Left renal pelvis (tissue), 4 donors: ENCODE measurements around the gene MAPK4. TPM values are rescaled to one million over a fixed set of nuclear protein-coding genes. Genes with fewer than 3 reads are reported as not detected.

ENCODE experiments used
- DNase-seq, 4 donors: peaks; one replicate each; pipeline ENCODE4 v3.0.0-alpha.2; 2013; ENCODE audit warnings: low read depth in 4 of 4, low spot score in 3 of 4
- polyA plus RNA-seq, 4 donors: library from polyadenylated mRNA; unstranded; fragments of 120-200 nt; gene quantifications; one replicate each; pipeline ENCODE4 v1.2.1, GENCODE V29; 2013; ENCODE audit not compliant: insufficient read length in 4 of 4

MAPK4 gene
- polyA plus RNA-seq, 4 donors = 1.7 to 10.1 (median 8.9) TPM

DNA sequence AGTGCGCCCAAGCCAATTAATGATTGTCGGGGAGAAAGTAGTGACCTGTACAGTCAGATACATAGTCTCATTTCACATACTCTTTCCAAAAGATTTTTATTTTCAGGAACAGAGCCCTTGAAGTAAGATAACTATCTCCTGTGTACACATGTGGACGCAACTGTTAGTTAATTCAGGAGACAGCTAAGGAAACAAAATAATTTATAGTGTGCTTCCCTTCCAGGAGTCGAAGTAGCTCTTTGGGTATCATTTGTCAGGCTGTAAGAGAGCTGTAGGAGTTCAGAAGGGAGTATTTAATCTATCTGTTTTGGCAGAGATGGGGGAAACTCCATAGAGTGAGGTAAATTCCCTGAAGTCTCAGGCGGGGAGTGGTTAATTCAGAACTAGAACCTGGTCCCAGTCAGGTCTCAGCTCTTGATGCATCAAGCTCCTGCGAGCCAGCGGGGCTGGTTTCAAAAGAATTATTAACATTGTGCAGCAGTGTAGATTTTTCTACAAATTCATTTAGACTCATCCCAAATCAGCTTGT lies 63.0 kb downstream of the MAPK4 start:
- DNase-seq = no peak

GRCh38 chr18:50623694-50624352 lies 63.9 kb downstream of the MAPK4 start:
- DNase-seq = no peak

DNA sequence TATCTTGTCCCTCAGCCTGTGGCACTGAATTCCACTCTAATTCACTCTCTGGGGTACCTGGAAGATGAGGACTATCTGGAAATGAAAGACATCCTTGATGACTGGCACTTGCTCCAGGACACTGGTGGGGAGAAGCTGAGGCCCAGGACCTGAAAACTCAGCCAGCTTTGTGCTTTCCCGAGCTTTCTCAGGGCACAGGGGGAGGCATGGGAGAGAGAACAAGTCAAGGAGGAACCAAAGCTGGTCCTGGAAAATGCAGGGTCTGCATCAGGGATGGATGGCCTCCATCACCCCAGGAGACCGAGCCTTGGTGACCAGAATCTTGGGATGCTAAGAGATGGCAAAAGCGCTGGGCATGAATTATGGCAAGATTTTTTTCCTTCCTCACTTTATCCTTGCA lies 65.1 kb downstream of the MAPK4 start:
- DNase-seq = no peak

- DNase-seq = no peak
Measured at GRCh38 chr18:50626317-50626716, 66.4 kb downstream of the MAPK4 start.

- DNase-seq = no peak
Measured at GRCh38 chr18:50627594-50628532, 68.0 kb downstream of the MAPK4 start.

DNA sequence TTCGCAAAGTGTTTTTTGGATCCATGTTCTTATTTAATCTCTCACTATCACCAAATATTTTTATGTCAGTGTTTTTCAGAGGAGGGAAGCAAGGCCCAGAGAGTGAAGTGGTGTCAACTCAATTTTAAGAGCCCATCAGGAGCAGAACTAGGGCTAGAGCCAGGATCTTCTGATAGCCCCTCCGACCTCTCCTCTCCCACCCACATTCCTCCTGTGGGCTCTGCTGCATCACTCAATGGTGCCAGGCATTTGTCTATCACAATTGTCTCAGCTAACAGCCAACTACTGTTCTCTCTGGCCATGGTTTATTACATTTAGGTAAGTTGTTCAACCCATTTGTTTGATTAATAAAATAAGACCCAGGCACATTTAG lies 68.6 kb downstream of the MAPK4 start:
- no peak for DNase-seq

GRCh38 chr18:50629148-50629631 lies 69.3 kb downstream of the MAPK4 start:
- peak in 1 of 4 donors; percentile 29 for DNase-seq

DNA sequence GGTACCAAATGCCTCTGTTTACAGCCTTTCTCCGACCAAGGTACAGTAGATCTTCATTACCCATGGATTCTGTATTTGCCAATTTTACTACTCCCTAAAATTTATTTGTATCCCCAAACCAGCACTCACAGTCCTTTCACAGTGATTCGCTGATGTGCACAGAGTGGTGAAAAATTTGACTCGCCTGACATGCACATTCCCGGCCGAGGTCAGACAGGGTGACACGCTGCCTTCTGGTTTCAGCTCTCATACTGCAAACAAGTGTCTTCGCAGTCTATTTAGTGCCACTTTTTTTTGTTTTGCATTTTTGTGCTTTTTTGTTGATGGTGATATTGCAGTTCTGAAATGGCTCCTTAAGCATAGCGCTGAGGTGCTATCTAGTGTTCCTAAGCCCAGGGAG lies 71.0 kb downstream of the MAPK4 start:
- DNase-seq = no peak

DNA sequence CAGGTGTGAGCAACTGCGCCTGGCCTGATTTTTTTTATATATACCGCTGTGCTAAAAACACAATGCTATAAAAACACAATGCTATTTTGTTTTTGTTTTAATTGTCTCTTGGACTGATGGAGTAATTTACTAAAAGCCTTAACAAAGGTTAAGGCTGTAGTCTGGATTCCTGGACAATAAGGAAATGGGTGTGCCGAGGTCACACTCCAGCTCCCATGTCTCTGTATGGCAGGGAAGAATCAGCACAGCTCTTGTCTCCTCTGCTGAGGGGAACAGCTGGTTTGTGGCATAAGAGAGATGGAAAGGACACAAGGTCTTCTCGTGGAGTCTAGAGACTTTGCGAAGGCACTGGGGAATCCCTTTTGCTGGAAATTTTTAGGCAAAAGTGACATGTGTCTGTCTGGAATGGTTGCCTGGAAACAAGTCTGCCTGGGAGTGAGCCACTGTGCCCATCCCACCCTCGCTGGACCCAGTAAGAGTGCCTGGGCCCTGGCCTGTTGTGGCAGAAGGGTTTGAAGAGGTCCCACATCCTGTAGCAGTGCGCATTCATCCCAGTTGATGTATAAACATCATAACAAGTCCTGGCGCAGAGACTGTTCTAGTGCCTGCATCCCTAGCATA lies 73.1 kb downstream of the MAPK4 start:
- no peak for DNase-seq

DNA sequence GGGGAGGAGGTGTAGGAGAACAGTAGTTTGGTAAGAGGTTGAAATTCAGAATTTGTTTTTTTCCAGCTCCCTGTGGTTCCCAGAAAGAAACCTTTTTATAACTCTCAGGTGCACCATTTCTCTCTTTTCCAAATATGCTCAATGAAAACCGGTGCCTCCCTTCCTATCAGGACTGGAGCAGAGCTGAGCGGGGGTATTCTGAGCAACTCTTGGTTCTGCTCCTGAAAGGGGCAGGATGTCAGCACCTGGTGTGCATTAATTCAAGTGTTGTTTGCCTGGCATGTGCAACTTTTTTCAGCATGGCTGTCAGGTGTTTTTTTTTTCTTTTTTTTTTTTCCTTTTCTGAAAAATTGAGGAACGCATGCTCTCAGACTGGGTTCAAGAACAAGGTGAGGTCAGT lies 74.1 kb downstream of the MAPK4 start:
- DNase-seq = no peak

- DNase-seq = no peak
Measured at GRCh38 chr18:50636366-50637057, 76.6 kb downstream of the MAPK4 start.

DNA sequence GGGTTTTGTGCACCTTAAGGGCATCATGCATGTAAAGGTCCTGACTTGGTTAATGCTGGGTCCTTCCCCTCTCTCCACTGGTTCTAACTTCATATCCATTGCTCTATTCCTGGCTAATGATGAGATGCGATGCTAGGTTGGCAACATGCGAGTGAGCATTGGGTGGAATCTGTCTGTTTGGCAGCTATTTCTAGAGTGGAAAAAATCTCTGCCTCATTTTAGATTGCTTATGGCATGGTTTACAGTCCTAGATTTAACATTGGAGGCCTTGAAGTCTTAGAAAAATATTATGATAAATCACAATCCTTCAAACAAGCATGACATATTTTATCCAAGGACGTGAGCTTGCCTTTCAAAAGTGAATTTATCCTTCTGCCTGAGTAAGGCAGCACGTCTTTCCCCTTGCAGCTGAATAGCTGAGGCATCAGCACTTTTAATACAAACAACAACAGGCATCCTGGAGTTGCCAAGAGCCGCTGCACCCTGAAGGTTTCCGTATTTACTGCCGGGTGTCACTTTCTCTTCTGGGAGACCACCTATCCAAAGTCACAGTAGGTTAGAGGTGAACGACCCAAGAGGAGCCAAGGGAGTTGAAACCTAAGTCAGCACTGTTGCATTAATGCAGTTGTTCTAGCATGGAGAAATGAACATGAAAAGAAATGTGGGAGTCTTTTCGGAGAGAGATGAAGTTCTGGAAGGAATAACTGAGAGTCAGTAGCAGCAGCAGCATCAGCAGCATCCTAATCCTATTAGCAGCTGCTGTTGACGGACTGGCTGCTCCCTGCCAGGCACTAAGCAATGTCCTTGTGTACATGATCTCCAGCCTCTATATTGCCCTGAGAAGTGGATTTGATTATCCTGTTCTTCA lies 78.4 kb downstream of the MAPK4 start:
- DNase-seq = no peak

DNA sequence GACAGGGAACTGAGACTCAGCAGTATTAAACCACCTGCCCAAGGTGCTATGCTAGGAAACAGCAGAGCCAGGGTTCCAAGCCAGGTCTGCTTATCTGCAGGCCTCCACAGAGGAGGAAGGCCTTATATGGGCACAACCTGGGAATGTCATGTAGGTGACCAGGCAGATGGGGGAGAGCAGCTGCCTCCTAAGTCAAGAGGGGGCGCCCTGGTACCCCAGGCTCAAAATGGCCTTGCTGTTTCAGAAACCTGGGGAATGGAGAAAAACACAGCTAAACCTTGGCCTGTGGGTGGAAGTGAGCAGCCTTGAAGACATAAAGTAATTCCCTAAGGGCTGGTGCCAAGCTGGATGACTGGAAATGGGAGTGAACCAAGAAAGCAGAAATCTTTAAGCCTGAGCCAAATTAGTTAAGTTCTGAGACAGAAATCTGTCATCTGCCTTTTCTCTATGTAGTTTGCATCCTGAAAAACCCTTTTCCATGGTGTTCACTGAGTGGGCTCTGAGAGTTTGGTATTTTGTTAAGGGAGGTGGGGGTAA lies 79.1 kb downstream of the MAPK4 start:
- DNase-seq = no peak

- no peak for DNase-seq
Measured at GRCh38 chr18:50639711-50640110, 79.8 kb downstream of the MAPK4 start.

GRCh38 chr18:50642439-50642838 lies 82.6 kb downstream of the MAPK4 start:
- no peak for DNase-seq

DNA sequence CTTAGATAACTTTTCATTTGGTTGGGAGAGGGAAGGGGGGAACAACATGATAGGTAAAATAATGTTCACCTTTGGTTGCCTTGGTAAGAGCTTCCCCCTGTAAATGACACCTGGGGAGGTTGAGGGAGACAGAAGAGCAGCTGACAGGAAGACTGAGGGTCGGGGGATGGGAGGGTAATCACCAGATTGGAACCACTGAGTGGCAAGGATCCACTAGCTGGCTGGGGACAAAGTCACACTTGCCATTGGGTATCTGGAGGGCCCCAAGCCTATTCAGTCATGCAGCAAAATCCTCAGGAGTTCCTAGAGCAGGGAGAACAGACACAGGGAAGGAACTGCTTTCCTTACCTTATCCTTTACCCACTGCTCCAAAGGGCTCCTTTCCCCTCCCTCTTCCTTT lies 84.3 kb downstream of the MAPK4 start:
- DNase-seq = no peak

DNA sequence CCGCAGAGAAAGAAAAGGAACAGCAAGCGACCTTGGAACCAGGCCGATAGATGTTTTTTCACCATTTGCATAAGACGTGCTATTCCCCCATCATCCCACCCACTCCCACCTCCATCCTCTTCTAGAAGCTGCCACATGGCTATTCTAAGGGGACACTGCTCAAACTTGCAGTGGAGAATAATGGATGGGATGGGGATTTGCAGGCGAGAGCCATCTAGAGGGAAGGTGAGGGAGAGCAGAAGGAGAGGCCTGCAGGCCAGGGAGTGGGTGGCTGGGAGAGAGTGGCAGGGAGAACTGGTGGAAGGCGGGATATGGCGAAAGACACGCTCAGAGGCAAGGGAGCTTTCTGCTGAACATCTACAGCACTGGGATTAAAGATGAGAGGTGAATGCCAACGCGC lies 84.9 kb downstream of the MAPK4 start:
- DNase-seq = no peak

DNA sequence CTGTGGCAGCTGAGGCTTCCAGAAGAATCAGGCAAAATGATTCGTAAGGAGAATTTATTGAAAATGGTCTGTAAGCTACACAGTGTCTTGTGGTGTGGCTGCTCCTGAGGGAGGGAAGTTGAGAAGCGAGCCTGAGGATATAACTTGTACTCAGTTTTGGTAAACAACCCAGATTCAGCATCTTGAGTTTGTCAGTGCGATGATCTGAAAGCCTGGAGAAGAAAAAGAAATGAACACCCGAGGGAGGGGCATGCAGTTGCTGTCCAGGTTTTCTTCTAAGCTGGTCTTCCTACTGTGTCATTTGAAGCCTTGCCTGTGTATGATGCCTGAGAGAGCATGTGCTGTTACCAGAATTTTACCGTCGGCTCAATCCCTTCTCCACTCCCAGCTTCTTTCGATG lies 87.3 kb downstream of the MAPK4 start:
- no peak for DNase-seq

DNA sequence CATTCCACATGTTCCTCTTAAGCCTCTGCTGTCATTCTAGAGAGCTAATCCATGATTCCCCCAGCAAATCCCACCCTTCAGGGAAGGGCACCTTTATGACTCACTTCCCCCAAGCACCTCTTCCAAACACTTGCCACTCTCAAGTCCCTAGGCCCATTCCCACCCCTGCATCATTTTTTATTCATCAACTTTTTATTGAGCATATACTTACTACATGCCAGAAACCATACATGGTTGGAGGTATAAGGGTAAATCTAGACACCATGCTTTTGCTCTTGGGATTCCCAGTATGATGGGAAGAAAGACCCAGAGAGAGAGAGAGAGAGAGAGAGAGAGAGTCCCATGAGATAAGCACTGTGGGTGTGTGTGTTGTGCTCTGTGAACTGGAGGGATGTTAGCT lies 87.9 kb downstream of the MAPK4 start:
- no peak for DNase-seq
